Fibroblast of lung (primary cell): ENCODE data around the gene ARL15.

Experiments
- CTCF ChIP-seq, 2 donors: IDR thresholded peaks in 1 of 2; conservative IDR thresholded peaks in 1 of 2; 1 replicate in 1 of 2; 2 replicates in 1 of 2; pipeline ENCODE4 v1.5.1; 2011 to 2012; ENCODE audit warnings: low read length in 2 of 2, control low read depth in 1 of 2, inconsistent platforms in 1 of 2, low read depth in 1 of 2, mild to moderate bottlenecking in 1 of 2
- EZH2 ChIP-seq: IDR thresholded peaks from 2 replicates; pipeline ENCODE4 v1.5.1; 2012; ENCODE audit warnings: low read length, control low read depth, mild to moderate bottlenecking; ENCODE audit errors: missing control alignments

GRCh38 chr5:54205453-54205852 lies 104.9 kb downstream of the ARL15 start:
- TF ChIP-seq EZH2 (no peak), CTCF (conservative IDR thresholded peaks at IDR 0.05 in 1 of 2, IDR thresholded peaks at IDR 0.05 in 1 of 2; ENCODE audit: low read depth in 1 of 2, low read length in 2 of 2) (no peak)
